H9 (cell line): ENCODE measurements around the gene ITPKA. TPM values are rescaled to one million over a fixed set of nuclear protein-coding genes. Genes with fewer than 3 reads are reported as not detected.

Experiments
- DNase-seq: peaks from one replicate; pipeline ENCODE4 v3.0.0-alpha.2; 2017
- H2AFZ ChIP-seq: one replicate; pipeline ENCODE4 v1.6.1; 2013; ENCODE audit warnings: mild to moderate bottlenecking, low read length, control low read depth, moderate library complexity
- H2AK5ac ChIP-seq: 2 replicates; pipeline ENCODE4 v1.6.1; 2013; ENCODE audit warnings: low read length, control low read depth, mixed read lengths; ENCODE audit not compliant: insufficient read length
- H2BK120ac ChIP-seq: one replicate; pipeline ENCODE4 v1.6.1; 2013; ENCODE audit warnings: low read depth, mild to moderate bottlenecking, low read length, control low read depth, inconsistent platforms; ENCODE audit not compliant: poor library complexity, severe bottlenecking
- H2BK12ac ChIP-seq: 2 replicates; pipeline ENCODE4 v1.6.1; 2013; ENCODE audit warnings: low read length, control low read depth, mixed read lengths, low read depth; ENCODE audit not compliant: insufficient read length
- H2BK15ac ChIP-seq: 2 replicates; pipeline ENCODE4 v1.6.1; 2013; ENCODE audit warnings: low read depth, low read length, control low read depth
- H2BK20ac ChIP-seq: one replicate; pipeline ENCODE4 v1.6.1; 2013; ENCODE audit warnings: low read depth, mild to moderate bottlenecking, low read length, control low read depth, inconsistent platforms; ENCODE audit not compliant: poor library complexity, severe bottlenecking
- H2BK5ac ChIP-seq: 2 replicates; pipeline ENCODE4 v1.6.1; 2013; ENCODE audit warnings: low read length, control low read depth, mixed read lengths; ENCODE audit not compliant: insufficient read length
- H3K14ac ChIP-seq: 2 replicates; pipeline ENCODE4 v1.6.1; 2013; ENCODE audit warnings: low read length, control low read depth; ENCODE audit not compliant: insufficient read depth
- H3K18ac ChIP-seq: 2 replicates; pipeline ENCODE4 v1.6.1; 2013; ENCODE audit warnings: low read depth, mild to moderate bottlenecking, mixed read lengths, low read length, control low read depth; ENCODE audit not compliant: insufficient read length
- H3K23ac ChIP-seq: 2 replicates; pipeline ENCODE4 v1.6.1; 2013; ENCODE audit warnings: low read length, control low read depth, mixed read lengths, low read depth; ENCODE audit not compliant: insufficient read length
- H3K23me2 ChIP-seq: 2 replicates; pipeline ENCODE4 v1.6.1; 2013; ENCODE audit warnings: low read depth, mild to moderate bottlenecking, mixed read lengths, low read length, control low read depth; ENCODE audit not compliant: insufficient read length, poor library complexity, severe bottlenecking
- H3K27ac ChIP-seq: 2 replicates; pipeline ENCODE4 v1.5.1; 2013; ENCODE audit warnings: low read length, control low read depth, mixed read lengths, low read depth; ENCODE audit not compliant: insufficient read length
- H3K27me3 ChIP-seq: 2 replicates; pipeline ENCODE4 v1.6.1; 2013; ENCODE audit warnings: low read length, control low read depth, inconsistent platforms; ENCODE audit not compliant: insufficient read depth
- H3K4ac ChIP-seq: 2 replicates; pipeline ENCODE4 v1.6.1; 2013; ENCODE audit warnings: low read depth, mild to moderate bottlenecking, control low read depth, inconsistent platforms, low read length, moderate library complexity
- H3K4me1 ChIP-seq: 2 replicates; pipeline ENCODE4 v1.6.1; 2013; ENCODE audit warnings: low read length, control low read depth, inconsistent platforms; ENCODE audit not compliant: insufficient read depth
- H3K4me2 ChIP-seq: 2 replicates; pipeline ENCODE4 v1.6.1; 2013; ENCODE audit warnings: low read length, control low read depth, mixed read lengths; ENCODE audit not compliant: insufficient read length, insufficient read depth
- H3K56ac ChIP-seq: 2 replicates; pipeline ENCODE4 v1.6.1; 2013; ENCODE audit warnings: low read depth, mild to moderate bottlenecking, mixed read lengths, low read length, control low read depth; ENCODE audit not compliant: insufficient read length
- H3K79me1 ChIP-seq: 2 replicates; pipeline ENCODE4 v1.6.1; 2013; ENCODE audit warnings: low read depth, mild to moderate bottlenecking, moderate library complexity, low read length, control low read depth, inconsistent platforms; ENCODE audit not compliant: insufficient read depth, poor library complexity, severe bottlenecking
- H3K79me2 ChIP-seq: 2 replicates; pipeline ENCODE4 v1.6.1; 2013; ENCODE audit warnings: low read length, control low read depth, inconsistent platforms; ENCODE audit not compliant: insufficient read depth
- H3K9ac ChIP-seq: 2 replicates; pipeline ENCODE4 v1.6.1; 2013; ENCODE audit warnings: low read length, control low read depth, mixed read lengths; ENCODE audit not compliant: insufficient read length; ENCODE audit errors: extremely low read depth
- H3K9me3 ChIP-seq: one replicate; pipeline ENCODE4 v1.6.1; 2013; ENCODE audit warnings: low read depth, low read length, inconsistent platforms; ENCODE audit not compliant: control insufficient read depth
- H3T11ph ChIP-seq: one replicate; pipeline ENCODE4 v1.6.1; 2013; ENCODE audit warnings: mild to moderate bottlenecking, low read length, control low read depth, inconsistent platforms
- H4K20me1 ChIP-seq: one replicate; pipeline ENCODE4 v1.6.1; 2013; ENCODE audit not compliant: control insufficient read depth, insufficient read length, insufficient read depth
- H4K5ac ChIP-seq: 2 replicates; pipeline ENCODE4 v1.6.1; 2013; ENCODE audit warnings: low read depth, mild to moderate bottlenecking, mixed read lengths, low read length, control low read depth; ENCODE audit not compliant: insufficient read length
- H4K8ac ChIP-seq: replicated peaks from 2 replicates; pipeline ENCODE4 v1.6.1; 2013; ENCODE audit warnings: low read length, control low read depth, mixed read lengths, low read depth; ENCODE audit not compliant: insufficient read length
- H4K91ac ChIP-seq: 2 replicates; pipeline ENCODE4 v1.6.1; 2013; ENCODE audit warnings: low read depth, mild to moderate bottlenecking, moderate library complexity, mixed read lengths, low read length, control low read depth; ENCODE audit not compliant: insufficient read length
- H3K27ac Mint-ChIP-seq, 3 experiments: 2 replicates in 2 of 3; 3 replicates in 1 of 3; pipeline ENCODE4 v1.8.0; 2020 to 2021; ENCODE audit warnings: mixed read lengths in 3 of 3, mild to moderate bottlenecking in 1 of 3, moderate library complexity in 1 of 3
- H3K27me3 Mint-ChIP-seq: 2 replicates; pipeline ENCODE4 v1.8.0; 2021; ENCODE audit warnings: low read depth, mild to moderate bottlenecking, moderate library complexity, mixed read lengths
- H3K36me3 Mint-ChIP-seq, 3 experiments: 2 replicates in 2 of 3; 3 replicates in 1 of 3; pipeline ENCODE4 v1.8.0; 2020 to 2021; ENCODE audit warnings: low read depth in 3 of 3, mixed read lengths in 3 of 3; ENCODE audit not compliant: insufficient read depth in 1 of 3
- H3K4me1 Mint-ChIP-seq, 2 experiments: 2 replicates each; pipeline ENCODE4 v1.8.0; 2020; ENCODE audit warnings: mixed read lengths in 2 of 2
- H3K4me3 Mint-ChIP-seq, 2 experiments: 2 replicates in 1 of 2; 3 replicates in 1 of 2; pipeline ENCODE4 v1.8.0; 2020 to 2021; ENCODE audit warnings: mild to moderate bottlenecking in 2 of 2, mixed read lengths in 2 of 2, moderate library complexity in 1 of 2
- H3K9me3 Mint-ChIP-seq, 2 experiments: 2 replicates in 1 of 2; 3 replicates in 1 of 2; pipeline ENCODE4 v1.8.0; 2020; ENCODE audit warnings: mild to moderate bottlenecking in 2 of 2, mixed read lengths in 2 of 2, moderate library complexity in 1 of 2
- WGBS: extraction: QIAGEN DNeasy Blood & Tissue Kit; methylation state at CpG from one replicate; pipeline ENCODE4 v1.1.7; 2013; ENCODE audit warnings: missing lambda C conversion rate, low lambda C conversion rate, mixed read lengths; ENCODE audit not compliant: insufficient read length; ENCODE audit errors: extremely low coverage; 5-methylcytosine and 5-hydroxymethylcytosine counted together
- total RNA-seq: library from RNA; stranded (reverse); gene quantifications from 2 replicates; pipeline ENCODE4 v1.2.1, GENCODE V29; 2021
- TF ChIP-seq, protein P1 (sequence below): fragments of 200-600 bp; sonication (generic); conservative IDR thresholded peaks from 3 replicates; pipeline ENCODE4 v1.8.0; 2021; ENCODE audit warnings: antibody characterized with exemption, mild to moderate bottlenecking

Gene ITPKA
- total RNA-seq, 1 experiment from 2014 or later: 0.77 TPM

DNA sequence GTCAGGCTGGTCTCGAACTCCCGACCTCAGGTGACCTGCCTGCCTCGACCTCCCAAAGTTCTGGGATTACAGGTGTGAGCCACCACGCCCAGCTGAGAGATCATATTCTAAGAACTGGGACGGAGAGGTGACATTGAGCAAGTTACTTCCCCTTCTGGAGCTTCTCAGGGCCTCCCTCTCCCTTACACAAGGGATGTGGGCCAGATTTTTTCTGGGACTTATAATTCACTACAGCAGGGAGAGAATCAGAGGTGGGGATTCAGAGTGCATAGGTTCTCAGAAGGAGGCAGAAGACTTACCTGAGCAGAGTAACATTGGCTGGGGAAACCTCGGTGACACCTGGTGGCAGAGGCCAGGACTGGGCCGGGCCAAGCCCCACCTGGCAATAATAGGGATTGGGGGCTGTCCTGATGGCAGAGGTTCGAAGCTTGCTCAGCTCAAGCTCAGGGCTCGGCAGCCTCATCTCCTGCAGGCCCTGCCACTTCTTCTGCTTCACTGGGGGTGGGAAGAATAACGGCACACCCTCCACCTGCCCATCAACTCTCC, 13.2 kb downstream of the ITPKA start:
- no peak overlapping the region for H2BK120ac ChIP-seq
- H3K9me3 ChIP-seq: no peaks in the 10 kb centered on the region
- WGBS: no CpG with 5 or more reads among the region's 10 CpGs
- no peak overlapping the region for H3K56ac ChIP-seq
- no peak overlapping the region for H4K8ac ChIP-seq
- H3K4ac ChIP-seq: no peak overlapping the region
- H3K14ac ChIP-seq: no peak overlapping the region
- no peak overlapping the region for H3T11ph ChIP-seq
- H4K20me1 ChIP-seq: no peaks in the 10 kb centered on the region
- Mint-ChIP-seq H3K27ac (no peak overlapping the region), H3K36me3 (no peaks in the 10 kb centered on the region), H3K9me3 (no peaks in the 10 kb centered on the region; a peak in 2 of 5 replicates), H3K4me1 (peaks cover 4 to 19% of the 10 kb centered on the region in 2 experiments; a peak in 3 of 4 replicates), H3K4me3 (no peak overlapping the region), H3K27me3 (peaks cover 98% of the 10 kb centered on the region)
- H2BK15ac ChIP-seq: no peak overlapping the region
- H3K23ac ChIP-seq: no peak overlapping the region
- TF ChIP-seq, protein P1, sequence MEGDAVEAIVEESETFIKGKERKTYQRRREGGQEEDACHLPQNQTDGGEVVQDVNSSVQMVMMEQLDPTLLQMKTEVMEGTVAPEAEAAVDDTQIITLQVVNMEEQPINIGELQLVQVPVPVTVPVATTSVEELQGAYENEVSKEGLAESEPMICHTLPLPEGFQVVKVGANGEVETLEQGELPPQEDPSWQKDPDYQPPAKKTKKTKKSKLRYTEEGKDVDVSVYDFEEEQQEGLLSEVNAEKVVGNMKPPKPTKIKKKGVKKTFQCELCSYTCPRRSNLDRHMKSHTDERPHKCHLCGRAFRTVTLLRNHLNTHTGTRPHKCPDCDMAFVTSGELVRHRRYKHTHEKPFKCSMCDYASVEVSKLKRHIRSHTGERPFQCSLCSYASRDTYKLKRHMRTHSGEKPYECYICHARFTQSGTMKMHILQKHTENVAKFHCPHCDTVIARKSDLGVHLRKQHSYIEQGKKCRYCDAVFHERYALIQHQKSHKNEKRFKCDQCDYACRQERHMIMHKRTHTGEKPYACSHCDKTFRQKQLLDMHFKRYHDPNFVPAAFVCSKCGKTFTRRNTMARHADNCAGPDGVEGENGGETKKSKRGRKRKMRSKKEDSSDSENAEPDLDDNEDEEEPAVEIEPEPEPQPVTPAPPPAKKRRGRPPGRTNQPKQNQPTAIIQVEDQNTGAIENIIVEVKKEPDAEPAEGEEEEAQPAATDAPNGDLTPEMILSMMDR: peak; percentile 56
- H3K18ac ChIP-seq: no peak overlapping the region
- H2BK5ac ChIP-seq: no peak overlapping the region
- H3K27me3 ChIP-seq: peaks cover 52% of the 10 kb centered on the region; the same call in 1 of the 2 replicates
- no peaks in the 10 kb centered on the region for H3K4me1 ChIP-seq
- H2BK20ac ChIP-seq: no peak overlapping the region
- no peak overlapping the region for H3K27ac ChIP-seq
- no peak overlapping the region for H2BK12ac ChIP-seq
- H3K79me2 ChIP-seq: no peaks in the 10 kb centered on the region
- no peak overlapping the region for H3K9ac ChIP-seq
- no peak overlapping the region for H4K91ac ChIP-seq
- peaks cover 2% of the 10 kb centered on the region for H3K23me2 ChIP-seq
- H3K4me2 ChIP-seq: no peak overlapping the region
- H2AFZ ChIP-seq: no peak overlapping the region
- no peak overlapping the region for H4K5ac ChIP-seq
- peak; percentile 65 for DNase-seq
- H2AK5ac ChIP-seq: no peak overlapping the region
- H3K79me1 ChIP-seq: no peaks in the 10 kb centered on the region
